Liver (tissue), 9 donors: ENCODE data around the gene MAP4K3. TPM values are rescaled to one million over a fixed set of nuclear protein-coding genes. Genes with fewer than 3 reads are reported as not detected.

ENCODE experiments used
- DNase-seq: peaks from one replicate; pipeline ENCODE4 v3.0.0-alpha.2; 2017; ENCODE audit warnings: low spot score
- H3K27ac ChIP-seq, 2 donors: one replicate each; pipeline ENCODE4 v1.7.0; 2013; ENCODE audit warnings: inconsistent platforms in 2 of 2, low read length in 2 of 2, control low read depth in 1 of 2, low read depth in 1 of 2, mild to moderate bottlenecking in 1 of 2
- H3K27me3 ChIP-seq, 4 donors: one replicate each; pipeline versions ENCODE4 v1.6.1 to v1.7.0; 2013; ENCODE audit warnings: low read length in 3 of 4, inconsistent platforms in 1 of 4, mild to moderate bottlenecking in 1 of 4, moderate library complexity in 1 of 4; ENCODE audit not compliant: control insufficient read depth in 4 of 4, insufficient read depth in 4 of 4
- H3K36me3 ChIP-seq, 4 donors: one replicate each; pipeline versions ENCODE4 v1.6.1 to v1.7.0; 2013; ENCODE audit warnings: low read length in 3 of 4, mild to moderate bottlenecking in 3 of 4, low read depth in 1 of 4, moderate library complexity in 1 of 4; ENCODE audit not compliant: control insufficient read depth in 4 of 4, insufficient read depth in 3 of 4
- H3K4me1 ChIP-seq, 4 donors: one replicate each; pipeline versions ENCODE4 v1.6.1 to v1.7.0; 2013; ENCODE audit warnings: low read length in 3 of 4, mild to moderate bottlenecking in 3 of 4, moderate library complexity in 1 of 4; ENCODE audit not compliant: control insufficient read depth in 4 of 4, insufficient read depth in 4 of 4
- H3K4me3 ChIP-seq, 3 donors: one replicate each; pipeline versions ENCODE4 v1.6.1 to v1.7.0; 2013; ENCODE audit warnings: low read length in 3 of 3, control low read depth in 1 of 3, low read depth in 1 of 3, mild to moderate bottlenecking in 1 of 3
- H3K9ac ChIP-seq, 2 donors: one replicate each; pipeline ENCODE4 v1.7.0; 2013; ENCODE audit warnings: low read length in 2 of 2, mild to moderate bottlenecking in 2 of 2, moderate library complexity in 2 of 2, control low read depth in 1 of 2, low read depth in 1 of 2
- H3K9me3 ChIP-seq, 4 donors: one replicate each; pipeline versions ENCODE4 v1.6.1 to v1.7.0; 2013; ENCODE audit warnings: low read length in 3 of 4; ENCODE audit not compliant: control insufficient read depth in 4 of 4
- ATF3 ChIP-seq: IDR thresholded peaks from 2 replicates; pipeline ENCODE4 v1.6.1; 2016; ENCODE audit warnings: antibody characterized with exemption
- CTCF ChIP-seq: fragments of 150-350 bp; IDR thresholded peaks from 2 replicates; pipeline ENCODE4 v1.5.1; 2017; ENCODE audit warnings: improper control_type of control experiment, low read depth, low read length; ENCODE audit not compliant: missing input control
- EGR1 ChIP-seq, 2 donors: IDR thresholded peaks; 2 replicates each; pipeline ENCODE4 v1.6.1; 2016 to 2018; ENCODE audit warnings: antibody characterized with exemption in 2 of 2, low read depth in 2 of 2
- FOXA1 ChIP-seq: IDR thresholded peaks from 2 replicates; pipeline ENCODE4 v1.6.1; 2016; ENCODE audit warnings: antibody characterized with exemption
- GABPA ChIP-seq, 2 donors: IDR thresholded peaks in 1 of 2; conservative IDR thresholded peaks in 1 of 2; 2 replicates each; pipeline ENCODE4 v1.6.1; 2016; ENCODE audit warnings: antibody characterized with exemption in 2 of 2, mild to moderate bottlenecking in 1 of 2, moderate library complexity in 1 of 2
- HNF4A ChIP-seq, 2 donors: conservative IDR thresholded peaks; 2 replicates each; pipeline ENCODE4 v1.6.1; 2016; ENCODE audit warnings: antibody characterized with exemption in 2 of 2, mild to moderate bottlenecking in 2 of 2
- HNF4G ChIP-seq: IDR thresholded peaks from 2 replicates; pipeline ENCODE4 v1.6.1; 2016; ENCODE audit warnings: antibody characterized with exemption
- JUND ChIP-seq, 2 donors: IDR thresholded peaks; 2 replicates each; pipeline ENCODE4 v1.6.1; 2016; ENCODE audit warnings: antibody characterized with exemption in 2 of 2
- MAX ChIP-seq: IDR thresholded peaks from 2 replicates; pipeline ENCODE4 v1.6.1; 2016; ENCODE audit warnings: antibody characterized with exemption
- NR2F2 ChIP-seq: IDR thresholded peaks from 2 replicates; pipeline ENCODE4 v1.6.1; 2016; ENCODE audit warnings: antibody characterized with exemption
- REST ChIP-seq: IDR thresholded peaks from 2 replicates; pipeline ENCODE4 v1.6.1; 2016; ENCODE audit warnings: antibody characterized with exemption, mild to moderate bottlenecking
- RXRA ChIP-seq, 2 donors: IDR thresholded peaks; 2 replicates each; pipeline ENCODE4 v1.6.1; 2017 to 2018; ENCODE audit warnings: antibody characterized with exemption in 2 of 2, mild to moderate bottlenecking in 1 of 2
- SP1 ChIP-seq: IDR thresholded peaks from 2 replicates; pipeline ENCODE4 v1.6.1; 2018; ENCODE audit warnings: antibody characterized with exemption, mild to moderate bottlenecking
- YY1 ChIP-seq: IDR thresholded peaks from 2 replicates; pipeline ENCODE4 v1.6.1; 2016; ENCODE audit warnings: antibody characterized with exemption, mild to moderate bottlenecking
- ZBTB33 ChIP-seq: IDR thresholded peaks from 2 replicates; pipeline ENCODE4 v1.6.1; 2016; ENCODE audit warnings: antibody characterized with exemption
- WGBS: extraction: QIAGEN DNeasy Blood & Tissue Kit; methylation state at CpG from one replicate; pipeline ENCODE4 v1.1.7; 2013; 5-methylcytosine and 5-hydroxymethylcytosine counted together
- polyA plus RNA-seq, 2 donors: library from polyadenylated mRNA; stranded (reverse) in 1 of 2; unstranded in 1 of 2; fragments of 200-250 nt in 1 of 2; fragments of >200 nt in 1 of 2; fragmentation: Nextera tagmentation in 1 of 2; extraction: Ambion mirVana in 1 of 2; gene quantifications; one replicate each; pipeline versions ENCODE4 v1.2.1 to v1.2.3, GENCODE V29; 2013 to 2015
- total RNA-seq, 2 donors: library from RNA; depleted of rRNA; stranded (reverse); fragments of >200 nt; gene quantifications; one replicate each; pipeline ENCODE4 v1.2.3, GENCODE V29; 2014
- donor health status: healthy.
- donor health status: healthy.
- donor health status: healthy.
- donor health status: healthy.
- donor health status: healthy.

MAP4K3 gene
- total and polyA plus RNA-seq, 4 donors = 6.2 to 23.8 (median 10.9) TPM

GRCh38 chr2:39405364-39405763, 31.7 kb downstream of the MAP4K3 start (continued):
- no peak for TF ChIP-seq GABPA (IDR thresholded peaks at IDR 0.05 in 1 of 2, conservative IDR thresholded peaks at IDR 0.05 in 1 of 2)

- no peaks in the 10 kb centered on the region for H3K27me3 ChIP-seq
- 86% methylated on average over 4 of the region's 4 CpGs for WGBS
- peaks cover 0 to 8% (median 0%) of the 10 kb centered on the region in 4 donors for H3K4me1 ChIP-seq
- no peak for DNase-seq
- H3K4me3 ChIP-seq = no peak overlapping the region
- TF ChIP-seq EGR1 (IDR thresholded peaks at IDR 0.05; ENCODE audit: low read depth in 2 of 2) (no peak), RXRA (IDR thresholded peaks at IDR 0.05) (no peak), REST (no peak), ATF3 (no peak), SP1 (no peak), JUND (IDR thresholded peaks at IDR 0.05) (no peak), CTCF (no peak), NR2F2 (no peak), MAX (no peak), ZBTB33 (no peak), FOXA1 (no peak), YY1 (no peak), HNF4A (conservative IDR thresholded peaks at IDR 0.05) (no peak), HNF4G (no peak)
- H3K9ac ChIP-seq = no peak overlapping the region
- no peak overlapping the region for H3K27ac ChIP-seq
- H3K36me3 ChIP-seq = no peaks in the 10 kb centered on the region
- no peaks in the 10 kb centered on the region for H3K9me3 ChIP-seq
These were observed 33.8 kb downstream of the MAP4K3 start for GRCh38 chr2:39403311-39403710.
